ENCODE results near the gene CEP70. TPM values are rescaled to one million over a fixed set of nuclear protein-coding genes. Genes with fewer than 3 reads are reported as not detected.

The CEP70 gene
- total RNA-seq, 1 experiment from 2014 or later: 32.6 TPM

DNA sequence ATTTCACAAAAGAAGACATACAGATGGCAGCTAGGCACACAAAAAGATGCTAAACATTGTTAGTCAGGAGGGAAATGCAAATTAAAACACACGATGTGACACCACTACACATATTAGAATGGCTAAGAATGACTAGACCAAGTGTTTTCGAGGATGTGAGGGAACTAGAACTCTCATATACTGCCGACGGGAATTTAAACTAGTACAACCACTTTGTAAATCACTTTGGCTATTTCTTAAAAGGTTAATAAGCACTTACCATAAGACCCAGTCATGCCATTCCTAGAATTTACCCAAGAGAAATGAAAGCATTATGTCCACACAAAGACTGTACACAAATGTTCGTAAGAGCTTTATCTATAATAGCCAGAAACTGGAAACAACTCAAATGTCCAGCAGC is 5.6 kb downstream of the CEP70 start:
- Histone ChIP-seq H3K79me1 (ENCODE audit: insufficient read depth, low read depth, low read length, poor library complexity, severe bottlenecking) (no peaks in the 10 kb centered on the region), H2AK5ac (ENCODE audit: insufficient read length, low read length) (no peak overlapping the region), H2BK20ac (ENCODE audit: low read depth, low read length, poor library complexity, severe bottlenecking) (no peak overlapping the region), H3K79me2 (ENCODE audit: insufficient read depth, low read length) (no peaks in the 10 kb centered on the region; the same call in 1 of the 2 replicates), H3K4ac (ENCODE audit: low read depth, low read length) (no peak overlapping the region), H3K9ac (ENCODE audit: extremely low read depth, insufficient read length, low read length) (no peak overlapping the region), H3K9me3 (ENCODE audit: control insufficient read depth, low read depth, low read length) (no peaks in the 10 kb centered on the region), H3K14ac (ENCODE audit: insufficient read depth, low read length) (no peak overlapping the region), H2BK12ac (ENCODE audit: insufficient read length, low read depth, low read length) (no peak overlapping the region), H2BK5ac (ENCODE audit: insufficient read length, low read length) (no peak overlapping the region), H2BK120ac (ENCODE audit: low read depth, low read length, poor library complexity, severe bottlenecking) (no peak overlapping the region), H4K20me1 (ENCODE audit: control insufficient read depth, insufficient read depth, insufficient read length) (no peaks in the 10 kb centered on the region), H3K27ac (ENCODE audit: insufficient read length, low read depth, low read length) (no peak overlapping the region), H4K5ac (ENCODE audit: insufficient read length, low read depth, low read length) (no peak overlapping the region), H4K8ac (replicated peaks; ENCODE audit: insufficient read length, low read depth, low read length) (no peak overlapping the region), H3K23ac (ENCODE audit: insufficient read length, low read depth, low read length) (no peak overlapping the region), H4K91ac (ENCODE audit: insufficient read length, low read depth, low read length) (no peak overlapping the region), H3K4me1 (ENCODE audit: insufficient read depth, low read length) (no peaks in the 10 kb centered on the region), H3K56ac (ENCODE audit: insufficient read length, low read depth, low read length) (no peak overlapping the region), H3K27me3 (ENCODE audit: insufficient read depth, low read length) (no peaks in the 10 kb centered on the region), H2BK15ac (ENCODE audit: low read depth, low read length) (no peak overlapping the region), H3K4me2 (ENCODE audit: insufficient read depth, insufficient read length, low read length) (no peak overlapping the region), H3K18ac (ENCODE audit: insufficient read length, low read depth, low read length) (no peak overlapping the region), H3K23me2 (ENCODE audit: insufficient read length, low read depth, low read length, poor library complexity, severe bottlenecking) (peaks cover under 1% of the 10 kb centered on the region), H3T11ph (ENCODE audit: low read length) (no peak overlapping the region), H2AFZ (ENCODE audit: low read length) (no peak overlapping the region)
- no peak overlapping the region for H3K4me3 Mint-ChIP-seq
- no peak for DNase-seq
- H3K4me1 Mint-ChIP-seq: peaks cover 7 to 10% of the 10 kb centered on the region in 2 experiments
- peaks cover 3 to 14% (median 11%) of the 10 kb centered on the region in 3 experiments; a peak in 5 of 7 replicates for H3K36me3 Mint-ChIP-seq (ENCODE audit: insufficient read depth in 1 of 3, low read depth in 3 of 3)
- no CpG with 5 or more reads among the region's 5 CpGs for WGBS (ENCODE audit: extremely low coverage, insufficient read length, low lambda C conversion rate)
- no peaks in the 10 kb centered on the region for H3K27me3 Mint-ChIP-seq (ENCODE audit: low read depth)
- TF ChIP-seq CTCF (conservative IDR thresholded peaks at IDR 0.05): no peak
- no peak overlapping the region for H3K27ac Mint-ChIP-seq
- H3K9me3 Mint-ChIP-seq: no peaks in the 10 kb centered on the region

All from H9 (cell line).